Activated CD4-positive, alpha-beta T cell treated with anti-CD3 and anti-CD28 coated beads, Interleukin-10, Interleukin-2, amounts not matched to agents 100 ng/mL and 50 ng/mL, durations not matched to agents 16 hours and 8 hours (primary cell): ENCODE data around the gene TMED7.

Experiments used
- DNase-seq: peaks from one replicate; pipeline ENCODE4 v3.0.0-alpha.2; 2020

Gene TMED7

GRCh38 chr5:115626445-115626823, 598 bp upstream of the TMED7 start:
- DNase-seq: no peak

- no peak for DNase-seq
Measured at GRCh38 chr5:115624994-115625393, 842 bp downstream of the TMED7 start.

GRCh38 chr5:115623658-115624057, 2.2 kb downstream of the TMED7 start:
- DNase-seq: no peak

- DNase-seq: no peak
Measured at GRCh38 chr5:115621365-115621900, 4.4 kb downstream of the TMED7 start.

- DNase-seq: no peak
Measured at GRCh38 chr5:115616892-115617291, 8.9 kb downstream of the TMED7 start.

- DNase-seq: no peak
Measured at GRCh38 chr5:115616472-115616871, 9.4 kb downstream of the TMED7 start.

- DNase-seq: no peak
Measured at GRCh38 chr5:115611873-115612272, 14.0 kb downstream of the TMED7 start.

GRCh38 chr5:115607935-115608334, 17.9 kb downstream of the TMED7 start:
- no peak for DNase-seq

GRCh38 chr5:115605436-115605835, 20.4 kb downstream of the TMED7 start:
- no peak for DNase-seq

- DNase-seq: no peak
Measured at GRCh38 chr5:115602591-115603125, 23.2 kb downstream of the TMED7 start.

GRCh38 chr5:115601701-115602590, 23.9 kb downstream of the TMED7 start, which contains the start of gene TICAM2:
Gene TICAM2, minus strand, starts transcription at chr5:115602479. Its CDS starts 21,223 bp downstream, at chr5:115581256.
- peak; percentile 85 for DNase-seq

- DNase-seq: no peak
Measured at GRCh38 chr5:115600766-115601165, 25.1 kb downstream of the TMED7 start.

- no peak for DNase-seq
Measured at GRCh38 chr5:115599924-115600323, 25.9 kb downstream of the TMED7 start.

GRCh38 chr5:115599502-115599901, 26.3 kb downstream of the TMED7 start:
- no peak for DNase-seq

- DNase-seq: no peak
Measured at GRCh38 chr5:115594128-115595047, 31.4 kb downstream of the TMED7 start.

- DNase-seq: no peak
Measured at GRCh38 chr5:115589043-115589442, 36.8 kb downstream of the TMED7 start.

GRCh38 chr5:115588640-115589039, 37.2 kb downstream of the TMED7 start:
- DNase-seq: no peak

- peak; percentile 35 for DNase-seq
Measured at GRCh38 chr5:115586525-115587146, 39.2 kb downstream of the TMED7 start.

- DNase-seq: no peak
Measured at GRCh38 chr5:115585265-115585664, 40.6 kb downstream of the TMED7 start.

GRCh38 chr5:115584501-115584900, 41.3 kb downstream of the TMED7 start:
- DNase-seq: no peak

GRCh38 chr5:115583474-115583873, 42.4 kb downstream of the TMED7 start:
- DNase-seq: no peak

GRCh38 chr5:115580941-115581340, 44.9 kb downstream of the TMED7 start:
- DNase-seq: no peak

- DNase-seq: no peak
Measured at GRCh38 chr5:115579747-115580173, 46.1 kb downstream of the TMED7 start.
